Astrocyte (in vitro differentiated cells and primary cell): ENCODE data around the gene TMEM269.

Source experiments
- EZH2 ChIP-seq: IDR thresholded peaks from 2 replicates; pipeline ENCODE4 v1.6.1; 2012; ENCODE audit warnings: mild to moderate bottlenecking, low read length, inconsistent platforms; ENCODE audit not compliant: insufficient read depth
- TF ChIP-seq, protein P1 (sequence below): IDR thresholded peaks from 2 replicates; pipeline ENCODE4 v1.5.1; 2011; ENCODE audit warnings: low read depth, mild to moderate bottlenecking, inconsistent platforms, low read length, moderate library complexity; ENCODE audit not compliant: insufficient read depth

GRCh38 chr1:42846257-42847110 is 61.7 kb downstream of the TMEM269 start, which contains the start of gene ZNF691:
- TF ChIP-seq, protein P1, sequence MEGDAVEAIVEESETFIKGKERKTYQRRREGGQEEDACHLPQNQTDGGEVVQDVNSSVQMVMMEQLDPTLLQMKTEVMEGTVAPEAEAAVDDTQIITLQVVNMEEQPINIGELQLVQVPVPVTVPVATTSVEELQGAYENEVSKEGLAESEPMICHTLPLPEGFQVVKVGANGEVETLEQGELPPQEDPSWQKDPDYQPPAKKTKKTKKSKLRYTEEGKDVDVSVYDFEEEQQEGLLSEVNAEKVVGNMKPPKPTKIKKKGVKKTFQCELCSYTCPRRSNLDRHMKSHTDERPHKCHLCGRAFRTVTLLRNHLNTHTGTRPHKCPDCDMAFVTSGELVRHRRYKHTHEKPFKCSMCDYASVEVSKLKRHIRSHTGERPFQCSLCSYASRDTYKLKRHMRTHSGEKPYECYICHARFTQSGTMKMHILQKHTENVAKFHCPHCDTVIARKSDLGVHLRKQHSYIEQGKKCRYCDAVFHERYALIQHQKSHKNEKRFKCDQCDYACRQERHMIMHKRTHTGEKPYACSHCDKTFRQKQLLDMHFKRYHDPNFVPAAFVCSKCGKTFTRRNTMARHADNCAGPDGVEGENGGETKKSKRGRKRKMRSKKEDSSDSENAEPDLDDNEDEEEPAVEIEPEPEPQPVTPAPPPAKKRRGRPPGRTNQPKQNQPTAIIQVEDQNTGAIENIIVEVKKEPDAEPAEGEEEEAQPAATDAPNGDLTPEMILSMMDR = peak; percentile 22
- no peak for TF ChIP-seq EZH2
